ENCODE data around the gene ULK2. TPM values are rescaled to one million over a fixed set of nuclear protein-coding genes. Genes with fewer than 3 reads are reported as not detected.

The ULK2 gene
- total RNA-seq, 1 experiment from 2014 or later: 12.7 TPM

GRCh38 chr17:19743101-19744100 lies 124.3 kb downstream of the ULK2 start:
- Histone ChIP-seq H2AFZ (ENCODE audit: low read depth, low read length, poor library complexity, severe bottlenecking) (no peak overlapping the region), H3K9me3 (ENCODE audit: control insufficient read depth in 1 of 2, insufficient read depth in 1 of 2, low read depth in 1 of 2, low read length in 2 of 2) (no peaks in the 10 kb centered on the region), H3K27me3 (ENCODE audit: insufficient read depth, low read length) (no peaks in the 10 kb centered on the region), H4K20me1 (ENCODE audit: insufficient read depth) (no peaks in the 10 kb centered on the region), H3K4me1 (ENCODE audit: control insufficient read depth in 1 of 2, insufficient read depth in 2 of 2, low read length in 2 of 2) (peaks cover 8 to 19% of the 10 kb centered on the region in 2 experiments; a peak in 3 of 4 replicates), H3K36me3 (ENCODE audit: control insufficient read depth in 1 of 2, insufficient read depth in 2 of 2, low read length in 2 of 2) (no peaks in the 10 kb centered on the region), H3K4me3 (replicated peaks in 1 of 2; ENCODE audit: low read depth in 1 of 2, low read length in 2 of 2) (no peak overlapping the region), H3K4me2 (ENCODE audit: low read length) (no peak overlapping the region), H3K79me2 (ENCODE audit: insufficient read depth, low read length) (no peaks in the 10 kb centered on the region), H3K9me2 (ENCODE audit: insufficient read depth) (no peaks in the 10 kb centered on the region), H3K27ac (ENCODE audit: low read depth, low read length) (no peak overlapping the region), H3K9ac (ENCODE audit: low read length) (no peak overlapping the region)
- no peak for ATAC-seq
- ChIA-PET CTCF (interaction anchor here (0.8 kb wide), 1 partner anchor 10 kb away, joined by 4 read pairs; no protein-coding TSS in a partner anchor), POLR2A (interaction anchor here (1.4 kb wide), 1 partner anchor 9 kb away, joined by 3 read pairs; no protein-coding TSS in a partner anchor), RAD21 (ENCODE audit: low non-redundant PET in 1 of 2, low total read pairs in 2 of 2, uncharacterized antibody in 2 of 2, unreplicated experiment in 2 of 2) (interaction anchor here in 1 of 2 experiments (0.6 kb wide), 1 partner anchor 46 kb away, joined by 3 read pairs; no protein-coding TSS in a partner anchor)
- no peak for TF ChIP-seq ELF1 (IDR thresholded peaks at IDR 0.05; ENCODE audit: borderline replicate concordance, low read depth)
- TF ChIP-seq ZNF274 (IDR thresholded peaks at IDR 0.05; ENCODE audit: low read depth, low read length): no peak
- TF ChIP-seq POLR2A (IDR thresholded peaks at IDR 0.05; ENCODE audit: borderline replicate concordance, extremely low read depth, insufficient read depth, insufficient read length): no peak
- TF ChIP-seq SP1 (IDR thresholded peaks at IDR 0.05; ENCODE audit: low read depth): no peak
- no peak for TF ChIP-seq EGR1 (IDR thresholded peaks at IDR 0.05; ENCODE audit: low read depth)
- TF ChIP-seq SIN3A (IDR thresholded peaks at IDR 0.05; ENCODE audit: low read depth): no peak
- no peak for TF ChIP-seq TCF7L2 (IDR thresholded peaks at IDR 0.05; ENCODE audit: borderline replicate concordance, extremely low read depth, insufficient read depth, insufficient read length)
- no peak for TF ChIP-seq MAX (IDR thresholded peaks at IDR 0.05)
- no peak for TF ChIP-seq ATF3 (IDR thresholded peaks at IDR 0.05)
- TF ChIP-seq FOSL1 (IDR thresholded peaks at IDR 0.05; ENCODE audit: low read depth): no peak
- no peak for TF ChIP-seq ZBTB33 (IDR thresholded peaks at IDR 0.05; ENCODE audit: extremely low read depth, insufficient replicate concordance, low read length)
- no peak for TF ChIP-seq POLR2AphosphoS5 (IDR thresholded peaks at IDR 0.05; ENCODE audit: low read depth, low read length)
- TF ChIP-seq RAD21 (IDR thresholded peaks at IDR 0.05; ENCODE audit: low read depth): no peak
- no peak for TF ChIP-seq SRF (IDR thresholded peaks at IDR 0.05; ENCODE audit: low read depth)
- no peak for TF ChIP-seq YY1 (IDR thresholded peaks at IDR 0.05; ENCODE audit: extremely low read depth, insufficient replicate concordance, low read depth, low read length)
- DNase-seq (ENCODE audit: low read depth, low spot score): no peak
- BruUV-seq (replicated peaks): no TSS peak
- intact Hi-C loops (cut with micrococcal nuclease): no loop called here
